OCI-LY3 (cell line): ENCODE results near the gene RBM17.

Experiments
- EZH2phosphoT487 ChIP-seq: fragments of 200-600 bp; shearing (Covaris generic); IDR thresholded peaks from 2 replicates; pipeline ENCODE4 v1.6.1; 2018; ENCODE audit warnings: antibody characterized with exemption, mixed run types, low read depth
- TF ChIP-seq, protein P1 (sequence below): fragments of 200-600, 300-600 bp; sonication (generic); IDR thresholded peaks from 2 replicates; pipeline ENCODE4 v1.5.1; 2014; ENCODE audit warnings: antibody characterized with exemption, low read length, low read depth

DNA sequence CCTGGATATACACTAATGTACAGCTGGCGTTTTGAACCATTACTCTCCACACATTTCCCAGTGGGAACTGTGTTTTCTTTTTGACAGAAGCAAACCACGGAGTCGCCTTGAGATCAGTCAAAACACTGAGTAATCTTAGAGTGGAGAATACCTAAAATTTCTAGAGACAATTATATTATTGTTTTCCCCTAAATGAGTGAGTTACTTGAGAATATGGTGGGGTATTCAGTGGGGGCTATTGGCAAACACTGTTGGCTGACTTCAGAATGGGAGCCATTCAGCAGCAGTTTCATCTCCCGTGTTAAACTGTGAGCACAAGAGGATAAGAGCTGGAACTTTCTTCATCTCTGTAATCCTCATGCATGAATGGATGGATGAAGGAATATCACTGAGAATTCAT, 32.9 kb upstream of the RBM17 start:
- no peak for TF ChIP-seq EZH2phosphoT487
- TF ChIP-seq, protein P1, sequence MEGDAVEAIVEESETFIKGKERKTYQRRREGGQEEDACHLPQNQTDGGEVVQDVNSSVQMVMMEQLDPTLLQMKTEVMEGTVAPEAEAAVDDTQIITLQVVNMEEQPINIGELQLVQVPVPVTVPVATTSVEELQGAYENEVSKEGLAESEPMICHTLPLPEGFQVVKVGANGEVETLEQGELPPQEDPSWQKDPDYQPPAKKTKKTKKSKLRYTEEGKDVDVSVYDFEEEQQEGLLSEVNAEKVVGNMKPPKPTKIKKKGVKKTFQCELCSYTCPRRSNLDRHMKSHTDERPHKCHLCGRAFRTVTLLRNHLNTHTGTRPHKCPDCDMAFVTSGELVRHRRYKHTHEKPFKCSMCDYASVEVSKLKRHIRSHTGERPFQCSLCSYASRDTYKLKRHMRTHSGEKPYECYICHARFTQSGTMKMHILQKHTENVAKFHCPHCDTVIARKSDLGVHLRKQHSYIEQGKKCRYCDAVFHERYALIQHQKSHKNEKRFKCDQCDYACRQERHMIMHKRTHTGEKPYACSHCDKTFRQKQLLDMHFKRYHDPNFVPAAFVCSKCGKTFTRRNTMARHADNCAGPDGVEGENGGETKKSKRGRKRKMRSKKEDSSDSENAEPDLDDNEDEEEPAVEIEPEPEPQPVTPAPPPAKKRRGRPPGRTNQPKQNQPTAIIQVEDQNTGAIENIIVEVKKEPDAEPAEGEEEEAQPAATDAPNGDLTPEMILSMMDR = no peak
